Measurements from ENCODE around the gene NCDN.

DNA sequence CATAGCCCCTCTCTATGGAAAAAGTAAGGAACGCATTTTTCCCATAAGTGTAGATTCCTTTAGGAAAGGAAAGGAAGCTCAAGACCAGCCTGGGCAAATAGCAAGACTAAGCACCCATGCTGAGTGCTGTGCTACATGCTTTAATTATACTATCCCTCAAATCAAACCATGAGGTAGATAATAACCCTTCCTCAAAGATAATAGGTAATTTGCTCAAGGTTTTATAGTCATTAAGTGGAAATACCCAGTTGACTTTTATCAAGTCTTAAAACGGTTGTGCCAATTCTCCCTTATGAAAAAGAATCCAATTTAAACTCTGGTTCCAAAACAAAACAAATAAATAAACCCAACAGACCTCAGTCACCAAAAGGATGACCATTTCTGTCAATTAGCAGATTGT lies 3.7 kb upstream of the NCDN start:
- TF ChIP-seq, protein P1, sequence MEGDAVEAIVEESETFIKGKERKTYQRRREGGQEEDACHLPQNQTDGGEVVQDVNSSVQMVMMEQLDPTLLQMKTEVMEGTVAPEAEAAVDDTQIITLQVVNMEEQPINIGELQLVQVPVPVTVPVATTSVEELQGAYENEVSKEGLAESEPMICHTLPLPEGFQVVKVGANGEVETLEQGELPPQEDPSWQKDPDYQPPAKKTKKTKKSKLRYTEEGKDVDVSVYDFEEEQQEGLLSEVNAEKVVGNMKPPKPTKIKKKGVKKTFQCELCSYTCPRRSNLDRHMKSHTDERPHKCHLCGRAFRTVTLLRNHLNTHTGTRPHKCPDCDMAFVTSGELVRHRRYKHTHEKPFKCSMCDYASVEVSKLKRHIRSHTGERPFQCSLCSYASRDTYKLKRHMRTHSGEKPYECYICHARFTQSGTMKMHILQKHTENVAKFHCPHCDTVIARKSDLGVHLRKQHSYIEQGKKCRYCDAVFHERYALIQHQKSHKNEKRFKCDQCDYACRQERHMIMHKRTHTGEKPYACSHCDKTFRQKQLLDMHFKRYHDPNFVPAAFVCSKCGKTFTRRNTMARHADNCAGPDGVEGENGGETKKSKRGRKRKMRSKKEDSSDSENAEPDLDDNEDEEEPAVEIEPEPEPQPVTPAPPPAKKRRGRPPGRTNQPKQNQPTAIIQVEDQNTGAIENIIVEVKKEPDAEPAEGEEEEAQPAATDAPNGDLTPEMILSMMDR (IDR thresholded peaks at IDR 0.05): no peak
- TF ChIP-seq POLR2A (IDR thresholded peaks at IDR 0.05): no peak
